Endothelial cell of umbilical vein (primary cell): Measurements from ENCODE around the gene TUBG2. TPM values are rescaled to one million over a fixed set of nuclear protein-coding genes. Genes with fewer than 3 reads are reported as not detected.

Experiments used
- BruUV-seq: library from RNA; stranded (reverse); fragments of 400-500 nt; replicated peaks from 2 replicates; lab custom pipeline; 2021; lab: Mats Ljungman, UMichigan
- CTCF ChIA-PET: fragments of 300-600, 350-600 bp; sonication (Branson Sonifier 250); formaldehyde crosslinking; loops from one replicate; lab custom pipeline; 2021; ENCODE audit warnings: antibody characterized with exemption, inconsistent platforms; lab: Charles Lee
- POLR2A ChIA-PET: fragments of 300-600, 350-600 bp; sonication (Branson Sonifier 250); formaldehyde crosslinking; loops from one replicate; lab custom pipeline; 2021; ENCODE audit warnings: antibody characterized with exemption, inconsistent platforms; lab: Charles Lee
- DNase-seq: peaks from one replicate; pipeline ENCODE4 v3.0.0-alpha.2; 2011; ENCODE audit warnings: low read depth, low spot score
- FAIRE-seq: peaks from 2 replicates; lab custom pipeline; 2011; peaks lifted over from hg19 to GRCh38; lab: Jason Lieb, UNC
- H2AFZ ChIP-seq: 2 replicates; pipeline ENCODE4 v1.6.0; 2012; ENCODE audit warnings: low read depth, low read length, control low read depth, inconsistent platforms
- H3K27ac ChIP-seq: 2 replicates; pipeline ENCODE4 v1.5.1; 2011; ENCODE audit warnings: low read depth, mild to moderate bottlenecking, control low read depth, low read length, moderate library complexity; ENCODE audit not compliant: insufficient read depth
- H3K27me3 ChIP-seq, 2 experiments: 2 replicates each; pipeline versions ENCODE4 v1.6.0 to v1.6.1; 2011; ENCODE audit warnings: low read length in 2 of 2, mixed read lengths in 1 of 2; ENCODE audit not compliant: control insufficient read depth in 2 of 2, insufficient read depth in 2 of 2
- H3K36me3 ChIP-seq, 2 experiments: 2 replicates in 1 of 2; 3 replicates in 1 of 2; pipeline ENCODE4 v1.5.1; 2011; ENCODE audit warnings: low read length in 2 of 2, mild to moderate bottlenecking in 1 of 2, moderate library complexity in 1 of 2; ENCODE audit not compliant: control insufficient read depth in 2 of 2, insufficient read depth in 2 of 2; ENCODE audit errors: extremely low read depth in 1 of 2
- H3K4me1 ChIP-seq: 3 replicates; pipeline ENCODE4 v1.5.1; 2011; ENCODE audit warnings: mild to moderate bottlenecking, low read length; ENCODE audit not compliant: control insufficient read depth, insufficient read depth; ENCODE audit errors: extremely low read depth
- H3K4me2 ChIP-seq: 2 replicates; pipeline ENCODE4 v1.6.1; 2011; ENCODE audit warnings: low read length, control low read depth, mixed read lengths; ENCODE audit not compliant: insufficient read depth
- H3K4me3 ChIP-seq, 3 experiments: fragments of 200-600 bp in 1 of 3; sonication (generic), shearing (Covaris generic) in 1 of 3; replicated peaks in 1 of 3; 2 replicates each; pipeline ENCODE4 v1.5.1; 2011 to 2016; ENCODE audit warnings: control low read depth in 3 of 3, low read length in 3 of 3, mild to moderate bottlenecking in 2 of 3, inconsistent platforms in 1 of 3, low read depth in 1 of 3, moderate library complexity in 1 of 3; ENCODE audit not compliant: insufficient read depth in 1 of 3
- H3K79me2 ChIP-seq: 2 replicates; pipeline ENCODE4 v1.6.0; 2012; ENCODE audit warnings: low read length, inconsistent platforms; ENCODE audit not compliant: control insufficient read depth, insufficient read depth
- H3K9ac ChIP-seq: replicated peaks from 2 replicates; pipeline ENCODE3; 2011; ENCODE audit warnings: low read length, control low read depth; ENCODE audit not compliant: insufficient read depth; ENCODE audit errors: extremely low read depth
- H3K9me1 ChIP-seq: replicated peaks from 3 replicates; pipeline ENCODE4 v1.6.0; 2011; ENCODE audit warnings: mild to moderate bottlenecking, low read length; ENCODE audit not compliant: control insufficient read depth, insufficient read depth; ENCODE audit errors: extremely low read depth
- H3K9me3 ChIP-seq: replicated peaks from 2 replicates; pipeline ENCODE4 v1.5.1; 2012; ENCODE audit warnings: low read length, inconsistent platforms; ENCODE audit not compliant: control insufficient read depth, insufficient read depth
- H4K20me1 ChIP-seq: replicated peaks from 2 replicates; pipeline ENCODE3; 2011; ENCODE audit warnings: mild to moderate bottlenecking, low read length; ENCODE audit not compliant: control insufficient read depth, insufficient read depth; ENCODE audit errors: extremely low read depth
- EZH2 ChIP-seq: IDR thresholded peaks from 2 replicates; pipeline ENCODE4 v1.6.1; 2012; ENCODE audit warnings: borderline replicate concordance, low read depth, mild to moderate bottlenecking, moderate library complexity, low read length, inconsistent platforms; ENCODE audit not compliant: severe bottlenecking
- FOS ChIP-seq: IDR thresholded peaks from 2 replicates; pipeline ENCODE4 v1.6.1; 2011; ENCODE audit warnings: mild to moderate bottlenecking, low read length, moderate library complexity, borderline replicate concordance; ENCODE audit not compliant: insufficient read depth
- GATA2 ChIP-seq: IDR thresholded peaks from 2 replicates; pipeline ENCODE4 v1.7.0; 2011; ENCODE audit warnings: low read depth, mild to moderate bottlenecking, moderate library complexity, mixed read lengths, low read length; ENCODE audit not compliant: insufficient read length, insufficient read depth
- JUN ChIP-seq: IDR thresholded peaks from 2 replicates; pipeline ENCODE4 v1.6.1; 2011; ENCODE audit warnings: borderline replicate concordance, low read depth; ENCODE audit not compliant: insufficient read length, insufficient read depth
- MYC ChIP-seq: IDR thresholded peaks from one replicate; pipeline ENCODE4 v1.6.1; 2011; ENCODE audit warnings: mild to moderate bottlenecking, low read depth, low read length
- POLR2A ChIP-seq: IDR thresholded peaks from 2 replicates; pipeline ENCODE4 v1.6.1; 2012; ENCODE audit warnings: low read depth, mild to moderate bottlenecking, control low read depth, low read length
- POLR2AphosphoS5 ChIP-seq: IDR thresholded peaks from 2 replicates; pipeline ENCODE4 v1.6.1; 2012; ENCODE audit warnings: low read depth, mild to moderate bottlenecking, control low read depth, low read length, moderate library complexity; ENCODE audit not compliant: insufficient read depth
- dilution Hi-C: fragments of 300-500 bp; cut with MboI; formaldehyde crosslinking; loops from one replicate; pipeline ENCODE4 v1.15.0; 2019; ENCODE audit warnings: low sequenced_read_pairs; ENCODE audit not compliant: extremely low pct_ligation_motif_present
- intact Hi-C: fragments of 100-400 bp; cut with micrococcal nuclease; formaldehyde crosslinking; loops from one replicate; pipeline ENCODE4 v1.10.0; 2022
- polyA plus RNA-seq, 4 experiments: library from polyadenylated mRNA; depleted of rRNA in 3 of 4; stranded (reverse) in 3 of 4; unstranded in 1 of 4; fragments of >200 nt; gene quantifications; 2 replicates each; pipeline versions ENCODE4 v1.2.1 to v1.2.3, GENCODE V29; 2011 to 2012; ENCODE audit warnings: missing spikeins in 1 of 4
- total RNA-seq: library from RNA; stranded (reverse); gene quantifications from 2 replicates; pipeline ENCODE4 v1.2.3, GENCODE V29; 2021
- TF ChIP-seq, protein P1 (sequence below), 2 donors: IDR thresholded peaks; 1 replicate in 1 of 2; 2 replicates in 1 of 2; pipeline ENCODE4 v1.5.1; 2011; ENCODE audit warnings: low read length in 2 of 2, mild to moderate bottlenecking in 2 of 2, moderate library complexity in 2 of 2, control low read depth in 1 of 2, inconsistent platforms in 1 of 2, low read depth in 1 of 2; ENCODE audit not compliant: insufficient read depth in 1 of 2; ENCODE audit errors: extremely low read depth in 1 of 2
- TF ChIP-seq, protein P2 (sequence below): IDR thresholded peaks from 2 replicates; pipeline ENCODE4 v1.6.1; 2011; ENCODE audit not compliant: insufficient read depth, insufficient read length

The TUBG2 gene
- total and polyA plus RNA-seq, 2 donors (not counting 3 experiments of a cell fraction or from before 2014, with no cell fraction given), result 13.2 to 17.7 TPM

DNA sequence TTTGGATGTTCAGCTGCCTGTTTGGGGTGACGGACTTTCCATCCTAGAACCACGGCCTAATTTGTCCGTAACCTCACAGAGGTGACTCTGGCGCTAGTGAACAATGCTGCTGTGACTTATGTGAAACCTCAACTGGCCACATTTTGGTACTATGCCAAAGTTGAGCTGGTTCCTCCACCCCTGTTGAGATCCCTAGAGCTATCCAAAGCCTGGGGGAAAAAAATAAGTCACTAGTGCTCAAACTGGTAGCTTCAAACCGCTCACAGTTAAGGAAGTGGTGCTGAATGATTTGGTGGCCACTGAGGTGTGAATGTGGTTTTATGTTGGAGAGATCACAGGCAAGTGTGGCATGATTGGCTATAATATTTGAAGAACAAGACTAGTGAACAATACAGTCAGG is 11.3 kb upstream of the TUBG2 start:
- Histone ChIP-seq H3K4me2 (no peak overlapping the region), H2AFZ (no peak overlapping the region), H3K27ac (no peak overlapping the region), H3K9me3 (no peaks in the 10 kb centered on the region), H3K9ac (no peak overlapping the region), H3K27me3 (peaks cover 4 to 6% of the 10 kb centered on the region in 2 experiments), H3K4me3 (no peak overlapping the region), H3K9me1 (no peaks in the 10 kb centered on the region), H4K20me1 (no peaks in the 10 kb centered on the region), H3K4me1 (no peaks in the 10 kb centered on the region), H3K36me3 (no peaks in the 10 kb centered on the region), H3K79me2 (no peaks in the 10 kb centered on the region)
- DNase-seq (no peak), FAIRE-seq (no peak)
- BruUV-seq, result no TSS peak
- TF ChIP-seq MYC (no peak), GATA2 (no peak), POLR2A (no peak), POLR2AphosphoS5 (no peak), JUN (no peak), FOS (no peak), EZH2 (no peak)
- TF ChIP-seq, protein P1, sequence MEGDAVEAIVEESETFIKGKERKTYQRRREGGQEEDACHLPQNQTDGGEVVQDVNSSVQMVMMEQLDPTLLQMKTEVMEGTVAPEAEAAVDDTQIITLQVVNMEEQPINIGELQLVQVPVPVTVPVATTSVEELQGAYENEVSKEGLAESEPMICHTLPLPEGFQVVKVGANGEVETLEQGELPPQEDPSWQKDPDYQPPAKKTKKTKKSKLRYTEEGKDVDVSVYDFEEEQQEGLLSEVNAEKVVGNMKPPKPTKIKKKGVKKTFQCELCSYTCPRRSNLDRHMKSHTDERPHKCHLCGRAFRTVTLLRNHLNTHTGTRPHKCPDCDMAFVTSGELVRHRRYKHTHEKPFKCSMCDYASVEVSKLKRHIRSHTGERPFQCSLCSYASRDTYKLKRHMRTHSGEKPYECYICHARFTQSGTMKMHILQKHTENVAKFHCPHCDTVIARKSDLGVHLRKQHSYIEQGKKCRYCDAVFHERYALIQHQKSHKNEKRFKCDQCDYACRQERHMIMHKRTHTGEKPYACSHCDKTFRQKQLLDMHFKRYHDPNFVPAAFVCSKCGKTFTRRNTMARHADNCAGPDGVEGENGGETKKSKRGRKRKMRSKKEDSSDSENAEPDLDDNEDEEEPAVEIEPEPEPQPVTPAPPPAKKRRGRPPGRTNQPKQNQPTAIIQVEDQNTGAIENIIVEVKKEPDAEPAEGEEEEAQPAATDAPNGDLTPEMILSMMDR (IDR thresholded peaks at IDR 0.05; ENCODE audit: extremely low read depth in 1 of 2, insufficient read depth in 1 of 2, low read depth in 1 of 2, low read length in 2 of 2), result no peak
- TF ChIP-seq, protein P2, sequence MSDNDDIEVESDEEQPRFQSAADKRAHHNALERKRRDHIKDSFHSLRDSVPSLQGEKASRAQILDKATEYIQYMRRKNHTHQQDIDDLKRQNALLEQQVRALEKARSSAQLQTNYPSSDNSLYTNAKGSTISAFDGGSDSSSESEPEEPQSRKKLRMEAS, result no peak
- intact Hi-C loops (no loop called here), dilution Hi-C loops (no loop called here)
- POLR2A ChIA-PET, result no interaction called here
- CTCF ChIA-PET, result interaction anchor here (1.1 to 1.4 kb wide), 3 partner anchors 11 to 116 kb away, joined by 3 read pairs; partner anchors contain the start of gene TUBG2
